A549 (cell line): ENCODE data around the gene KANSL1. TPM values are rescaled to one million over a fixed set of nuclear protein-coding genes. Genes with fewer than 3 reads are reported as not detected.

ENCODE experiments used
- ATAC-seq, 2 experiments: fragments of 200-7000 bp in 1 of 2; fragments of >200 bp in 1 of 2; cut with Nextera tagmentation in 1 of 2; cut with Tn5 transposase in 1 of 2; 3 replicates each; pipeline versions ENCODE4 v1.8.0 to v1.9.1; 2018 to 2020; ENCODE audit warnings: mild to moderate bottlenecking in 1 of 2, moderate library complexity in 1 of 2
- CTCF ChIA-PET: fragments of 300-600 bp; sonication (Branson Sonifier 250); formaldehyde crosslinking; extraction: SDS; loops from one replicate; lab custom pipeline; 2021; ENCODE audit warnings: antibody characterized with exemption, inconsistent platforms; lab: Yijun Ruan, JAX
- POLR2A ChIA-PET: fragments of 350-600 bp; formaldehyde crosslinking; extraction: SDS; loops from one replicate; lab custom pipeline; 2021; ENCODE audit warnings: antibody characterized with exemption, inconsistent platforms; lab: Yijun Ruan, JAX
- DNase-seq, 2 experiments: peaks; one replicate each; pipeline versions ENCODE4 v3.0.0 to v3.0.0-alpha.2; 2011 to 2016; ENCODE audit warnings: low read depth in 1 of 2, low spot score in 1 of 2
- FAIRE-seq: peaks from 2 replicates; lab custom pipeline; 2011; peaks lifted over from hg19 to GRCh38; lab: Jason Lieb, UNC
- H3K27ac ChIP-seq, 2 experiments: fragments of >200 bp; sonication (Bioruptor Twin); formaldehyde crosslinking; 3 replicates each; pipeline ENCODE4 v1.5.1; 2016 to 2017
- H3K4me1 ChIP-seq: fragments of >200 bp; sonication (Bioruptor Twin); formaldehyde crosslinking; 3 replicates; pipeline ENCODE4 v1.6.1; 2016
- H3K4me2 ChIP-seq: fragments of >200 bp; sonication (Bioruptor Twin); formaldehyde crosslinking; 3 replicates; pipeline ENCODE4 v1.6.1; 2016
- H3K4me3 ChIP-seq: fragments of >200 bp; sonication (Bioruptor Twin); formaldehyde crosslinking; 3 replicates; pipeline ENCODE4 v1.5.1; 2016
- H3K9me3 ChIP-seq: fragments of >200 bp; sonication (Bioruptor Twin); formaldehyde crosslinking; 3 replicates; pipeline ENCODE4 v1.6.1; 2016
- EHMT2 ChIP-seq: fragments of 200-600 bp; sonication (generic); IDR thresholded peaks from 2 replicates; pipeline ENCODE4 v1.6.1; 2016; ENCODE audit warnings: antibody characterized with exemption, low read depth, mild to moderate bottlenecking, moderate library complexity
- EP300 ChIP-seq, 2 experiments: fragments of >200 bp; sonication (Bioruptor Twin); formaldehyde crosslinking; IDR thresholded peaks; 2 replicates in 1 of 2; 3 replicates in 1 of 2; pipeline ENCODE4 v1.6.1; 2016 to 2017
- ESRRA ChIP-seq: fragments of 150-350 bp; IDR thresholded peaks from 2 replicates; pipeline ENCODE4 v1.6.1; 2014; ENCODE audit warnings: mild to moderate bottlenecking, low read length, borderline replicate concordance
- FOSL2 ChIP-seq, 2 experiments: fragments of 450-650 bp in 1 of 2; fragments of >200 bp in 1 of 2; sonication (Bioruptor Twin) in 1 of 2; formaldehyde crosslinking; IDR thresholded peaks; 2 replicates each; pipeline versions ENCODE4 v1.5.0 to v1.6.1; 2016 to 2020; ENCODE audit warnings: mild to moderate bottlenecking in 1 of 2, moderate library complexity in 1 of 2
- GATA3 ChIP-seq: IDR thresholded peaks from 2 replicates; pipeline ENCODE4 v1.6.1; 2012; ENCODE audit warnings: borderline replicate concordance
- HEYL ChIP-seq: fragments of 250-450 bp; sonication (Bioruptor Pico); IDR thresholded peaks from 2 replicates; pipeline ENCODE4 v1.8.0; 2021; ENCODE audit warnings: mild to moderate bottlenecking, moderate library complexity
- HOXB5 ChIP-seq: fragments of 250-450 bp; sonication (Bioruptor Pico); IDR thresholded peaks from 2 replicates; pipeline ENCODE4 v1.5.0; 2020; ENCODE audit warnings: mild to moderate bottlenecking, moderate library complexity
- JUNB ChIP-seq: fragments of >200 bp; sonication (Bioruptor Twin); formaldehyde crosslinking; IDR thresholded peaks from 2 replicates; pipeline ENCODE4 v1.6.1; 2016
- NPAS2 ChIP-seq: fragments of 250-450 bp; sonication (Bioruptor Pico); IDR thresholded peaks from 2 replicates; pipeline ENCODE4 v1.8.0; 2022; ENCODE audit warnings: mild to moderate bottlenecking, moderate library complexity, borderline replicate concordance
- PHF8 ChIP-seq: fragments of 200-600 bp; sonication (generic); IDR thresholded peaks from 2 replicates; pipeline ENCODE4 v1.6.1; 2016; ENCODE audit warnings: low read depth, mild to moderate bottlenecking, antibody characterized with exemption, moderate library complexity, borderline replicate concordance
- POLR2A ChIP-seq: IDR thresholded peaks from 2 replicates; pipeline ENCODE4 v1.6.1; 2012; ENCODE audit warnings: mild to moderate bottlenecking, low read length
- POLR2AphosphoS2 ChIP-seq: conservative IDR thresholded peaks from 2 replicates; pipeline ENCODE4 v1.6.1; 2012; ENCODE audit warnings: low read length, improper control_type of control experiment, inconsistent platforms
- REST ChIP-seq: fragments of 200-600 bp; sonication (generic); IDR thresholded peaks from 2 replicates; pipeline ENCODE4 v1.6.1; 2016; ENCODE audit warnings: antibody characterized with exemption, mild to moderate bottlenecking, moderate library complexity
- RNF2 ChIP-seq: fragments of 200-600 bp; sonication (generic); IDR thresholded peaks from 2 replicates; pipeline ENCODE4 v1.6.1; 2016; ENCODE audit warnings: low read depth, mild to moderate bottlenecking, antibody characterized with exemption, moderate library complexity, borderline replicate concordance
- SREBF2 ChIP-seq: fragments of 450-650 bp; IDR thresholded peaks from 2 replicates; pipeline ENCODE4 v1.6.1; 2014; ENCODE audit warnings: mild to moderate bottlenecking, moderate library complexity
- USF2 ChIP-seq: fragments of 450-650 bp; IDR thresholded peaks from 2 replicates; pipeline ENCODE4 v1.6.1; 2014; ENCODE audit warnings: antibody characterized with exemption
- WGBS: methylation state at CpG from one replicate; pipeline ENCODE4 v1.1.6; 2017; ENCODE audit errors: missing lambda C conversion rate; 5-methylcytosine and 5-hydroxymethylcytosine counted together
- polyA plus RNA-seq, 4 experiments: library from polyadenylated mRNA; depleted of rRNA in 3 of 4; stranded (reverse); fragments of >200 nt; fragmentation: RNase III in 1 of 4; extraction: RNeasy Plus Mini Kit Qiagen cat#74134 plus additional on column Dnase treatment in 1 of 4; gene quantifications; 2 replicates in 3 of 4; 3 replicates in 1 of 4; pipeline ENCODE4 v1.2.3, GENCODE V29; 2011 to 2017
- small RNA-seq, 6 experiments: library from RNA; depleted of rRNA; stranded (forward); fragments of <200 nt; gene quantifications; one replicate each; pipeline ENCODE3, GENCODE V24; 2012
- TF ChIP-seq, protein P1 (sequence below): IDR thresholded peaks from 2 replicates; pipeline ENCODE4 v1.6.1; 2012
- TF ChIP-seq, protein P2 (sequence below): fragments of >200 bp; sonication (Bioruptor Twin); formaldehyde crosslinking; IDR thresholded peaks from 2 replicates; pipeline ENCODE4 v1.6.1; 2016

The KANSL1 gene
- polyA plus RNA-seq, 2 of the 4 experiments (the other 2 are of a cell fraction) = 22.6 to 27.9 TPM

- Histone ChIP-seq H3K9me3 (no peaks in the 10 kb centered on the region), H3K27ac (no peak overlapping the region), H3K4me2 (no peak overlapping the region), H3K4me3 (no peak overlapping the region), H3K4me1 (no peaks in the 10 kb centered on the region)
- ATAC-seq = no peak
- CTCF ChIA-PET = interaction anchor here (0.8 to 4.0 kb wide), 2 partner anchors 22 to 31 kb away, joined by 3 to 16 read pairs; no protein-coding TSS in a partner anchor
- DNase-seq = no peak
- WGBS = 77% methylated on average over 6 of the region's 6 CpGs
- FAIRE-seq = no peak
- POLR2A ChIA-PET = no interaction called here
- no peak for TF ChIP-seq GATA3
- no peak for TF ChIP-seq POLR2A
- no peak for TF ChIP-seq RNF2
- no peak for TF ChIP-seq EHMT2
- TF ChIP-seq SREBF2 = no peak
- no peak for TF ChIP-seq HOXB5 (CRISPR knock-in tag)
- TF ChIP-seq USF2 = no peak
- no peak for TF ChIP-seq EP300 (IDR thresholded peaks at IDR 0.05)
- TF ChIP-seq, protein P1, sequence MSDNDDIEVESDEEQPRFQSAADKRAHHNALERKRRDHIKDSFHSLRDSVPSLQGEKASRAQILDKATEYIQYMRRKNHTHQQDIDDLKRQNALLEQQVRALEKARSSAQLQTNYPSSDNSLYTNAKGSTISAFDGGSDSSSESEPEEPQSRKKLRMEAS = no peak
- TF ChIP-seq HEYL (CRISPR knock-in tag) = no peak
- TF ChIP-seq NPAS2 (CRISPR knock-in tag) = no peak
- no peak for TF ChIP-seq ESRRA
- TF ChIP-seq REST = no peak
- TF ChIP-seq, protein P2, sequence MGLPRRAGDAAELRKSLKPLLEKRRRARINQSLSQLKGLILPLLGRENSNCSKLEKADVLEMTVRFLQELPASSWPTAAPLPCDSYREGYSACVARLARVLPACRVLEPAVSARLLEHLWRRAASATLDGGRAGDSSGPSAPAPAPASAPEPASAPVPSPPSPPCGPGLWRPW = no peak
- TF ChIP-seq FOSL2 (IDR thresholded peaks at IDR 0.05) = no peak
- TF ChIP-seq FOSL2 (CRISPR knock-in tag; IDR thresholded peaks at IDR 0.05) = no peak
- no peak for TF ChIP-seq PHF8
- TF ChIP-seq JUNB = no peak
- TF ChIP-seq POLR2AphosphoS2 = no peak
These were observed 212.4 kb downstream of the KANSL1 start for GRCh38 chr17:45980855-45981254.

Small RNA genes lying within 50 kb of the gene (small RNA-seq; reads per million reads assigned to genes)
- gene RF00019 = 0 reads per million in 6 experiments

Other genes with a start within 250 kb of the KANSL1 start
- gene STH, start 194.2 kb downstream of the KANSL1 start, polyA plus RNA-seq (2011; rRNA removed) = not detected in 2 replicates
- not detected in 3 replicates for gene STH, start 194.2 kb downstream of the KANSL1 start, polyA plus RNA-seq (2017; fragmentation: RNase III; extraction: RNeasy Plus Mini Kit Qiagen cat#74134 plus additional on column Dnase treatment)
- 2.4 and 2.6 TPM in 2 replicates for gene LRRC37A, start 101.7 kb upstream of the KANSL1 start, polyA plus RNA-seq (2011; rRNA removed)
- 0.36 to 0.43 TPM (median 0.36 TPM) in 3 replicates for gene LRRC37A, start 101.7 kb upstream of the KANSL1 start, polyA plus RNA-seq (2017; fragmentation: RNase III; extraction: RNeasy Plus Mini Kit Qiagen cat#74134 plus additional on column Dnase treatment)
- 7.3 and 9.7 TPM in 2 replicates for gene ARL17B, start 168.3 kb upstream of the KANSL1 start, polyA plus RNA-seq (2011; rRNA removed)
- gene ARL17B, start 168.3 kb upstream of the KANSL1 start, polyA plus RNA-seq (2017; fragmentation: RNase III; extraction: RNeasy Plus Mini Kit Qiagen cat#74134 plus additional on column Dnase treatment) = 6.3 to 7.2 TPM (median 6.3 TPM) in 3 replicates